GM12878 (cell line): ENCODE results near the gene YRDC. TPM values are rescaled to one million over a fixed set of nuclear protein-coding genes. Genes with fewer than 3 reads are reported as not detected.

ENCODE experiments used
- ATAC-seq: fragments of 200-7000 bp; cut with Tn5 transposase; 3 replicates; pipeline ENCODE4 v1.9.1; 2020; ENCODE audit warnings: mild to moderate bottlenecking, moderate library complexity
- Bru-seq: library from RNA; stranded (reverse); fragments of 400-500 nt; gene quantifications from one replicate; lab custom pipeline; 2021; lab: Mats Ljungman, UMichigan
- BruChase-seq, 2 experiments: library from RNA; stranded (reverse); fragments of 400-500 nt; gene quantifications; one replicate each; lab custom pipeline; 2021; lab: Mats Ljungman, UMichigan
- BruUV-seq: library from RNA; stranded (reverse); fragments of 400-500 nt; replicated peaks from 2 replicates; lab custom pipeline; 2021; lab: Mats Ljungman, UMichigan
- CTCF ChIA-PET: fragments of 300-600 bp; sonication (Branson Sonifier 250); formaldehyde crosslinking; extraction: SDS; loops from one replicate; lab custom pipeline; 2021; ENCODE audit warnings: inconsistent platforms; lab: Yijun Ruan, JAX
- POLR2A ChIA-PET: fragments of 350-600 bp; formaldehyde crosslinking; extraction: SDS; loops from one replicate; lab custom pipeline; 2021; ENCODE audit warnings: inconsistent platforms; lab: Charles Lee
- RAD21 ChIA-PET: fragments of 300-600 bp; sonication (Branson Sonifier 250); formaldehyde crosslinking; loops from one replicate; lab custom pipeline; 2023; ENCODE audit warnings: antibody characterized with exemption; ENCODE audit not compliant: unreplicated experiment; lab: Charles Lee
- SMC1A ChIA-PET: fragments of 300-600 bp; sonication (Branson Sonifier 250); formaldehyde crosslinking; loops from one replicate; lab custom pipeline; 2023; ENCODE audit not compliant: unreplicated experiment, uncharacterized antibody; lab: Charles Lee
- DNase-seq: peaks from one replicate; pipeline ENCODE4 v3.0.0-alpha.2; 2011; ENCODE audit warnings: low read depth, low spot score
- FAIRE-seq: peaks from 3 replicates; lab custom pipeline; 2011; peaks lifted over from hg19 to GRCh38; lab: Jason Lieb, UNC
- H2AFZ ChIP-seq: 2 replicates; pipeline ENCODE4 v1.6.0; 2011; ENCODE audit warnings: low read depth, low read length, control low read depth; ENCODE audit not compliant: control insufficient read depth
- H3K27ac ChIP-seq: 2 replicates; pipeline ENCODE4 v1.5.1; 2011; ENCODE audit warnings: control low read depth; ENCODE audit not compliant: control insufficient read depth, insufficient read depth
- H3K27me3 ChIP-seq, 2 experiments: replicated peaks in 1 of 2; 2 replicates each; pipeline versions ENCODE4 v1.6.0 to v1.6.1; 2011; ENCODE audit warnings: low read length in 1 of 2; ENCODE audit not compliant: control insufficient read depth in 2 of 2, insufficient read depth in 2 of 2
- H3K36me3 ChIP-seq, 2 experiments: 2 replicates each; pipeline ENCODE4 v1.5.1; 2011; ENCODE audit warnings: low read length in 1 of 2; ENCODE audit not compliant: control insufficient read depth in 2 of 2, insufficient read depth in 2 of 2
- H3K4me1 ChIP-seq: 2 replicates; pipeline ENCODE4 v1.6.1; 2011; ENCODE audit warnings: mild to moderate bottlenecking, low read length, moderate library complexity, mixed read lengths; ENCODE audit not compliant: control insufficient read depth, insufficient read depth
- H3K4me2 ChIP-seq: 2 replicates; pipeline ENCODE4 v1.6.0; 2011; ENCODE audit warnings: control low read depth; ENCODE audit not compliant: control insufficient read depth, insufficient read depth
- H3K4me3 ChIP-seq: fragments of 200-600 bp; sonication (generic); 2 replicates; pipeline ENCODE4 v1.5.1; 2016
- H3K79me2 ChIP-seq: 2 replicates; pipeline ENCODE4 v1.6.0; 2011; ENCODE audit warnings: low read length; ENCODE audit not compliant: control insufficient read depth, insufficient read depth
- H3K9ac ChIP-seq: 2 replicates; pipeline ENCODE4 v1.8.0; 2011; ENCODE audit warnings: low read length, control low read depth, mixed read lengths; ENCODE audit not compliant: control insufficient read depth, insufficient read depth
- H3K9me3 ChIP-seq: replicated peaks from 3 replicates; pipeline ENCODE4 v1.5.1; 2011; ENCODE audit warnings: mild to moderate bottlenecking, low read length; ENCODE audit not compliant: control insufficient read depth, insufficient read depth
- H4K20me1 ChIP-seq: 2 replicates; pipeline ENCODE4 v1.6.0; 2011; ENCODE audit not compliant: control insufficient read depth, insufficient read depth
- WGBS: methylation state at CpG from one replicate; pipeline ENCODE4 v1.1.6; 2016; ENCODE audit warnings: low lambda C conversion rate; ENCODE audit not compliant: insufficient replicate concordance, insufficient coverage; ENCODE audit errors: missing lambda C conversion rate; 5-methylcytosine and 5-hydroxymethylcytosine counted together
- in situ Hi-C: fragments of 300-500 bp; cut with MboI; formaldehyde crosslinking; loops from 9 replicates; pipeline ENCODE4 v1.14.3; 2018; ENCODE audit warnings: mixed read lengths
- intact Hi-C: fragments of 100-400 bp; cut with micrococcal nuclease; formaldehyde crosslinking; loops from one replicate; pipeline ENCODE4 v1.14.2; 2022; ENCODE audit not compliant: unreplicated experiment
- long read RNA-seq, 2 experiments: library from polyadenylated mRNA; unstranded; transcript quantifications; one replicate each; pipeline ENCODE4 v2.0.0, GENCODE V29; 2019 to 2020
- polyA minus RNA-seq, 3 experiments: library from RNA; depleted of rRNA, polyadenylated mRNA; stranded (reverse); fragments of >200 nt; gene quantifications; 2 replicates each; pipeline ENCODE4 v1.2.3, GENCODE V29; 2011
- polyA plus RNA-seq, 11 experiments: library from polyadenylated mRNA; depleted of rRNA in 4 of 11; unstranded in 6 of 11; stranded (reverse) in 5 of 11; fragments of >200 nt; fragmentation: Nextera tagmentation in 4 of 11; fragmentation: Illumina TruSeq in 1 of 11; extraction: Ambion mirVana in 4 of 11; extraction: Trizol in 1 of 11; gene quantifications; 1 replicate in 1 of 11; 2 replicates in 10 of 11; pipeline versions ENCODE4 v1.2.1 to v1.2.3, GENCODE V29; 2011 to 2016; ENCODE audit warnings: inconsistent platforms in 2 of 11, missing spikeins in 2 of 11, low read depth in 1 of 11
- total RNA-seq, 4 experiments: library from RNA; depleted of rRNA in 3 of 4; stranded (reverse); fragments of >200 nt in 3 of 4; fragmentation: Illumina TruSeq in 1 of 4; extraction: Trizol in 1 of 4; gene quantifications; 2 replicates each; pipeline versions ENCODE4 v1.2.1 to v1.2.3, GENCODE V29; 2013 to 2021
- TF ChIP-seq, protein P1 (sequence below): fragments of 450-650 bp; formaldehyde crosslinking; IDR thresholded peaks from 2 replicates; pipeline ENCODE4 v1.4.0; 2022; ENCODE audit warnings: mild to moderate bottlenecking, moderate library complexity
- TF ChIP-seq, protein P2 (sequence below): IDR thresholded peaks from 2 replicates; pipeline ENCODE4 v1.6.1; 2011; ENCODE audit warnings: low read depth, low read length, improper control_type of control experiment, borderline replicate concordance
- TF ChIP-seq, protein P3 (sequence below): fragments of 450-650 bp; conservative IDR thresholded peaks from 2 replicates; pipeline ENCODE4 v1.6.1; 2017; ENCODE audit warnings: mild to moderate bottlenecking, moderate library complexity
- TF ChIP-seq, protein P4 (sequence below): IDR thresholded peaks from 2 replicates; pipeline ENCODE4 v1.6.1; 2012; ENCODE audit warnings: low read depth, low read length, improper control_type of control experiment

YRDC gene, protein sequence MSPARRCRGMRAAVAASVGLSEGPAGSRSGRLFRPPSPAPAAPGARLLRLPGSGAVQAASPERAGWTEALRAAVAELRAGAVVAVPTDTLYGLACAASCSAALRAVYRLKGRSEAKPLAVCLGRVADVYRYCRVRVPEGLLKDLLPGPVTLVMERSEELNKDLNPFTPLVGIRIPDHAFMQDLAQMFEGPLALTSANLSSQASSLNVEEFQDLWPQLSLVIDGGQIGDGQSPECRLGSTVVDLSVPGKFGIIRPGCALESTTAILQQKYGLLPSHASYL
- total RNA-seq (2013; cell fraction: nucleolus; rRNA removed), result 6.5 and 6.6 TPM in 2 replicates
- total RNA-seq (2014; rRNA removed) (33.2 and 36.2 TPM in 2 replicates), total RNA-seq (2014; rRNA removed; fragmentation: Illumina TruSeq; extraction: Trizol) (19.4 and 20.1 TPM in 2 replicates), total RNA-seq (2021) (29.1 and 31.7 TPM in 2 replicates), polyA plus RNA-seq (2011; rRNA removed) (20.5 and 26.5 TPM in 2 replicates), polyA plus RNA-seq (2014; fragmentation: Illumina TruSeq; extraction: Trizol) (18.5 and 20.9 TPM in 2 replicates), polyA plus RNA-seq (2014; fragmentation: Nextera tagmentation; extraction: Ambion mirVana) (10 to 100 TPM in 1 of 2 experiments, 1 to 10 TPM in 1; 4.5 to 15.3 TPM), polyA plus RNA-seq (2014; rRNA removed) (32.2 and 34.4 TPM in 2 replicates), polyA plus RNA-seq (2016; fragmentation: Nextera tagmentation; extraction: Ambion mirVana) (10 to 100 TPM in 1 of 2 experiments, 1 to 10 TPM in 1; 2.9 to 17.4 TPM), polyA minus RNA-seq (2011; rRNA and poly(A)+ RNA removed) (11.0 and 17.5 TPM in 2 replicates), Bru-seq, nascent RNA (percentile 94 among the genes with signal in this experiment), BruChase-seq, experiment 1, labeled RNA remaining after a 6-hour chase (percentile 82 among the genes with signal in this experiment), BruChase-seq, experiment 2, labeled RNA remaining after a 2-hour chase (percentile 94 among the genes with signal in this experiment)
- 10.4 TPM for polyA plus RNA-seq (2011; ENCODE audit: low read depth)
- 26.6 and 30.0 TPM in 2 replicates for polyA plus RNA-seq (2011; cell fraction: cytosol; rRNA removed)
- 13.5 and 15.4 TPM in 2 replicates for polyA plus RNA-seq (2011; cell fraction: nucleus; rRNA removed)
- polyA plus RNA-seq (2012), result 16.3 and 16.9 TPM in 2 replicates
- 8.0 TPM in 2 replicates for polyA minus RNA-seq (2011; cell fraction: cytosol; rRNA and poly(A)+ RNA removed)
- 6.2 and 8.2 TPM in 2 replicates for polyA minus RNA-seq (2011; cell fraction: nucleus; rRNA and poly(A)+ RNA removed)
- long read RNA-seq, experiment 1, partial matches to known transcripts, result 1 of 1 reads
- long read RNA-seq, experiment 1, other reads (novel, unspliced or antisense), result 0 of 1 reads
- long read RNA-seq, experiment 2, partial matches to known transcripts, result 4 of 9 reads
- long read RNA-seq, experiment 2, other reads (novel, unspliced or antisense), result 4 of 9 reads

DNA sequence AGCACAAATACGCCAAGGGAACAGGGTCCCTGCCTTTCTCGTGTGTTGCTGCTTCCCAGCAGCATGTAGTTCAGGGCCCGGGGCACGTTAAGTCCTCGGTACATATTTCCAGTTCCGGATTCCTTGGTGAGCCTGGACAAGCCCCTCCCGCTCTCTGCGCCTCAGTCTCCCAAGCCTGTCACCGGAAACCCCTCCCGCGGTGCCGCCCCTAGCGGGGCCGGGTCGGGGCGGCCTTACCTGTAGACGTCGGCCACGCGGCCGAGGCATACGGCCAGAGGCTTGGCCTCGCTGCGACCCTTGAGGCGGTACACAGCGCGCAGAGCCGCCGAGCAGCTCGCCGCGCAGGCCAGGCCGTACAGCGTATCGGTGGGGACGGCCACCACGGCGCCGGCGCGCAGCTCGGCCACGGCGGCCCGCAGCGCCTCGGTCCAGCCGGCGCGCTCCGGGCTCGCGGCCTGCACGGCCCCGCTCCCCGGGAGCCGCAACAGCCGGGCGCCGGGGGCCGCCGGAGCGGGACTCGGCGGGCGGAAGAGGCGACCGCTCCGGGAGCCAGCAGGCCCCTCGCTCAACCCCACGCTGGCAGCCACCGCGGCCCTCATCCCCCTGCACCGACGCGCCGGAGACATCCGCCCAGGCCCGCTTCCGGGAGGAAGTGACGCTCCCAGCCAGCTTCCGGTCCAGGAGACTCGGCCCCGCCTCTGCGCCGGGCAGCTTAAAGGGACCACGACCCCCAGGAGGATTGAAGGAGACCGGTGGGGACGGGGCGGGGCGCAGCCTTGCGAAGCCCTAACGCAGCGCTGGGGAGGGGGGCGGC is at the start of gene YRDC, which contains the start of gene C1orf122:
Gene YRDC, minus strand, starts transcription at position 654 of the 814 bp plus-strand sequence. Its CDS starts 28 bp downstream, at position 626.
Gene C1orf122, plus strand, starts transcription at position 236 of the 814 bp plus-strand sequence. CDS start 615 bp downstream, outside the sequence.
- Histone ChIP-seq H3K36me3 (peaks cover 16 to 23% of the 10 kb centered on the region in 2 experiments), H4K20me1 (no peaks in the 10 kb centered on the region), H2AFZ (peak within 1 kb of the TSS; percentile 72), H3K4me1 (peaks cover 11% of the 10 kb centered on the region), H3K79me2 (peaks cover 28% of the 10 kb centered on the region), H3K27me3 (no peaks in the 10 kb centered on the region), H3K9me3 (no peaks in the 10 kb centered on the region), H3K27ac (peak within 1 kb of the TSS; percentile 81), H3K4me3 (peak within 1 kb of the TSS; percentile 91), H3K9ac (peak within 1 kb of the TSS; percentile 79), H3K4me2 (peak within 1 kb of the TSS; percentile 99)
- FAIRE-seq (peak; percentile 57), ATAC-seq (peak; percentile 93), DNase-seq (peak; percentile 35)
- in situ Hi-C loops (no loop called here), intact Hi-C loops (loop anchor here (1.0 kb wide), 1 partner anchor 115 kb away; the partner anchor contains the start of gene CDCA8)
- SMC1A ChIA-PET, result interaction anchor here (0.6 to 2.5 kb wide), 8 partner anchors 9 to 1216 kb away, joined by 3 to 9 read pairs (median 4); partner anchors contain the start of gene MTF1
- RAD21 ChIA-PET, result interaction anchor here (0.6 to 2.2 kb wide), 10 partner anchors 11 to 366 kb away, joined by 3 to 19 read pairs (median 4); partner anchors contain the start of gene MTF1
- 2% methylated on average over 78 of the region's 95 CpGs for WGBS
- POLR2A ChIA-PET, result interaction anchor here (0.6 to 2.2 kb wide), 10 partner anchors 9 to 1954 kb away, joined by 3 to 17 read pairs (median 3); partner anchors contain the start of genes CDCA8 and MTF1
- BruUV-seq, result TSS peak; percentile 59
- CTCF ChIA-PET, result interaction anchor here (1.0 to 2.9 kb wide), 6 partner anchors 11 to 125 kb away, joined by 3 to 17 read pairs (median 6); partner anchors contain the start of gene MTF1
- TF ChIP-seq, protein P1, sequence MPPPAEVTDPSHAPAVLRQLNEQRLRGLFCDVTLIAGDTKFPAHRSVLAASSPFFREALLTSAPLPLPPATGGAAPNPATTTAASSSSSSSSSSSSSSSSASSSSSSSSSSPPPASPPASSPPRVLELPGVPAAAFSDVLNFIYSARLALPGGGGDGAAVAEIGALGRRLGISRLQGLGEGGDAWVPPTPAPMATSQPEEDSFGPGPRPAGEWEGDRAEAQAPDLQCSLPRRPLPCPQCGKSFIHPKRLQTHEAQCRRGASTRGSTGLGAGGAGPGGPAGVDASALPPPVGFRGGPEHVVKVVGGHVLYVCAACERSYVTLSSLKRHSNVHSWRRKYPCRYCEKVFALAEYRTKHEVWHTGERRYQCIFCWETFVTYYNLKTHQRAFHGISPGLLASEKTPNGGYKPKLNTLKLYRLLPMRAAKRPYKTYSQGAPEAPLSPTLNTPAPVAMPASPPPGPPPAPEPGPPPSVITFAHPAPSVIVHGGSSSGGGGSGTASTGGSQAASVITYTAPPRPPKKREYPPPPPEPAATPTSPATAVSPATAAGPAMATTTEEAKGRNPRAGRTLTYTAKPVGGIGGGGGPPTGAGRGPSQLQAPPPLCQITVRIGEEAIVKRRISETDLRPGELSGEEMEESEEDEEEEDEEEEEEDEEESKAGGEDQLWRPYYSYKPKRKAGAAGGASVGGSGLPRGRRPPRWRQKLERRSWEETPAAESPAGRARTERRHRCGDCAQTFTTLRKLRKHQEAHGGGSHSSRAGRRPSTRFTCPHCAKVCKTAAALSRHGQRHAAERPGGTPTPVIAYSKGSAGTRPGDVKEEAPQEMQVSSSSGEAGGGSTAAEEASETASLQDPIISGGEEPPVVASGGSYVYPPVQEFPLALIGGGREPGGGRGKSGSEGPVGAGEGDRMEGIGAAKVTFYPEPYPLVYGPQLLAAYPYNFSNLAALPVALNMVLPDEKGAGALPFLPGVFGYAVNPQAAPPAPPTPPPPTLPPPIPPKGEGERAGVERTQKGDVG (CRISPR knock-in tag), result no peak
- TF ChIP-seq, protein P2, sequence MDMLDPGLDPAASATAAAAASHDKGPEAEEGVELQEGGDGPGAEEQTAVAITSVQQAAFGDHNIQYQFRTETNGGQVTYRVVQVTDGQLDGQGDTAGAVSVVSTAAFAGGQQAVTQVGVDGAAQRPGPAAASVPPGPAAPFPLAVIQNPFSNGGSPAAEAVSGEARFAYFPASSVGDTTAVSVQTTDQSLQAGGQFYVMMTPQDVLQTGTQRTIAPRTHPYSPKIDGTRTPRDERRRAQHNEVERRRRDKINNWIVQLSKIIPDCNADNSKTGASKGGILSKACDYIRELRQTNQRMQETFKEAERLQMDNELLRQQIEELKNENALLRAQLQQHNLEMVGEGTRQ, result no peak
- TF ChIP-seq, protein P3, sequence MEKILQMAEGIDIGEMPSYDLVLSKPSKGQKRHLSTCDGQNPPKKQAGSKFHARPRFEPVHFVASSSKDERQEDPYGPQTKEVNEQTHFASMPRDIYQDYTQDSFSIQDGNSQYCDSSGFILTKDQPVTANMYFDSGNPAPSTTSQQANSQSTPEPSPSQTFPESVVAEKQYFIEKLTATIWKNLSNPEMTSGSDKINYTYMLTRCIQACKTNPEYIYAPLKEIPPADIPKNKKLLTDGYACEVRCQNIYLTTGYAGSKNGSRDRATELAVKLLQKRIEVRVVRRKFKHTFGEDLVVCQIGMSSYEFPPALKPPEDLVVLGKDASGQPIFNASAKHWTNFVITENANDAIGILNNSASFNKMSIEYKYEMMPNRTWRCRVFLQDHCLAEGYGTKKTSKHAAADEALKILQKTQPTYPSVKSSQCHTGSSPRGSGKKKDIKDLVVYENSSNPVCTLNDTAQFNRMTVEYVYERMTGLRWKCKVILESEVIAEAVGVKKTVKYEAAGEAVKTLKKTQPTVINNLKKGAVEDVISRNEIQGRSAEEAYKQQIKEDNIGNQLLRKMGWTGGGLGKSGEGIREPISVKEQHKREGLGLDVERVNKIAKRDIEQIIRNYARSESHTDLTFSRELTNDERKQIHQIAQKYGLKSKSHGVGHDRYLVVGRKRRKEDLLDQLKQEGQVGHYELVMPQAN, result peak; percentile 91
- TF ChIP-seq, protein P4, sequence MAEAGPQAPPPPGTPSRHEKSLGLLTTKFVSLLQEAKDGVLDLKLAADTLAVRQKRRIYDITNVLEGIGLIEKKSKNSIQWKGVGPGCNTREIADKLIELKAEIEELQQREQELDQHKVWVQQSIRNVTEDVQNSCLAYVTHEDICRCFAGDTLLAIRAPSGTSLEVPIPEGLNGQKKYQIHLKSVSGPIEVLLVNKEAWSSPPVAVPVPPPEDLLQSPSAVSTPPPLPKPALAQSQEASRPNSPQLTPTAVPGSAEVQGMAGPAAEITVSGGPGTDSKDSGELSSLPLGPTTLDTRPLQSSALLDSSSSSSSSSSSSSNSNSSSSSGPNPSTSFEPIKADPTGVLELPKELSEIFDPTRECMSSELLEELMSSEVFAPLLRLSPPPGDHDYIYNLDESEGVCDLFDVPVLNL, result no peak
